GM12878 (cell line): ENCODE data around the gene CLTCL1. TPM values are rescaled to one million over a fixed set of nuclear protein-coding genes. Genes with fewer than 3 reads are reported as not detected.

Experiments used
- ATAC-seq: fragments of 200-7000 bp; cut with Tn5 transposase; 3 replicates; pipeline ENCODE4 v1.9.1; 2020; ENCODE audit warnings: mild to moderate bottlenecking, moderate library complexity
- BruUV-seq: library from RNA; stranded (reverse); fragments of 400-500 nt; replicated peaks from 2 replicates; lab custom pipeline; 2021; lab: Mats Ljungman, UMichigan
- CTCF ChIA-PET: fragments of 300-600 bp; sonication (Branson Sonifier 250); formaldehyde crosslinking; extraction: SDS; loops from one replicate; lab custom pipeline; 2021; ENCODE audit warnings: inconsistent platforms; lab: Yijun Ruan, JAX
- POLR2A ChIA-PET: fragments of 350-600 bp; formaldehyde crosslinking; extraction: SDS; loops from one replicate; lab custom pipeline; 2021; ENCODE audit warnings: inconsistent platforms; lab: Charles Lee
- RAD21 ChIA-PET: fragments of 300-600 bp; sonication (Branson Sonifier 250); formaldehyde crosslinking; loops from one replicate; lab custom pipeline; 2023; ENCODE audit warnings: antibody characterized with exemption; ENCODE audit not compliant: unreplicated experiment; lab: Charles Lee
- SMC1A ChIA-PET: fragments of 300-600 bp; sonication (Branson Sonifier 250); formaldehyde crosslinking; loops from one replicate; lab custom pipeline; 2023; ENCODE audit not compliant: unreplicated experiment, uncharacterized antibody; lab: Charles Lee
- DNase-seq: peaks from one replicate; pipeline ENCODE4 v3.0.0-alpha.2; 2011; ENCODE audit warnings: low read depth, low spot score
- FAIRE-seq: peaks from 3 replicates; lab custom pipeline; 2011; peaks lifted over from hg19 to GRCh38; lab: Jason Lieb, UNC
- H2AFZ ChIP-seq: 2 replicates; pipeline ENCODE4 v1.6.0; 2011; ENCODE audit warnings: low read depth, low read length, control low read depth; ENCODE audit not compliant: control insufficient read depth
- H3K27ac ChIP-seq: 2 replicates; pipeline ENCODE4 v1.5.1; 2011; ENCODE audit warnings: control low read depth; ENCODE audit not compliant: control insufficient read depth, insufficient read depth
- H3K27me3 ChIP-seq, 2 experiments: replicated peaks in 1 of 2; 2 replicates each; pipeline versions ENCODE4 v1.6.0 to v1.6.1; 2011; ENCODE audit warnings: low read length in 1 of 2; ENCODE audit not compliant: control insufficient read depth in 2 of 2, insufficient read depth in 2 of 2
- H3K36me3 ChIP-seq, 2 experiments: 2 replicates each; pipeline ENCODE4 v1.5.1; 2011; ENCODE audit warnings: low read length in 1 of 2; ENCODE audit not compliant: control insufficient read depth in 2 of 2, insufficient read depth in 2 of 2
- H3K4me1 ChIP-seq: 2 replicates; pipeline ENCODE4 v1.6.1; 2011; ENCODE audit warnings: mild to moderate bottlenecking, low read length, moderate library complexity, mixed read lengths; ENCODE audit not compliant: control insufficient read depth, insufficient read depth
- H3K4me2 ChIP-seq: 2 replicates; pipeline ENCODE4 v1.6.0; 2011; ENCODE audit warnings: control low read depth; ENCODE audit not compliant: control insufficient read depth, insufficient read depth
- H3K4me3 ChIP-seq: fragments of 200-600 bp; sonication (generic); 2 replicates; pipeline ENCODE4 v1.5.1; 2016
- H3K79me2 ChIP-seq: 2 replicates; pipeline ENCODE4 v1.6.0; 2011; ENCODE audit warnings: low read length; ENCODE audit not compliant: control insufficient read depth, insufficient read depth
- H3K9ac ChIP-seq: 2 replicates; pipeline ENCODE4 v1.8.0; 2011; ENCODE audit warnings: low read length, control low read depth, mixed read lengths; ENCODE audit not compliant: control insufficient read depth, insufficient read depth
- H3K9me3 ChIP-seq: replicated peaks from 3 replicates; pipeline ENCODE4 v1.5.1; 2011; ENCODE audit warnings: mild to moderate bottlenecking, low read length; ENCODE audit not compliant: control insufficient read depth, insufficient read depth
- H4K20me1 ChIP-seq: 2 replicates; pipeline ENCODE4 v1.6.0; 2011; ENCODE audit not compliant: control insufficient read depth, insufficient read depth
- ATF2 ChIP-seq: IDR thresholded peaks from 2 replicates; pipeline ENCODE4 v1.6.1; 2012; ENCODE audit warnings: low read length, inconsistent platforms
- IRF4 ChIP-seq: IDR thresholded peaks from 2 replicates; pipeline ENCODE4 v1.6.1; 2011; ENCODE audit warnings: low read depth, low read length
- NR2C1 ChIP-seq: fragments of 450-650 bp; IDR thresholded peaks from 2 replicates; pipeline ENCODE4 v1.6.1; 2017; ENCODE audit warnings: antibody characterized with exemption, mild to moderate bottlenecking, moderate library complexity
- RUNX3 ChIP-seq: IDR thresholded peaks from 2 replicates; pipeline ENCODE4 v1.6.1; 2012; ENCODE audit warnings: low read length, inconsistent platforms
- YY1 ChIP-seq: IDR thresholded peaks from 2 replicates; pipeline ENCODE4 v1.6.1; 2011; ENCODE audit warnings: low read depth, mild to moderate bottlenecking, low read length
- WGBS: methylation state at CpG from one replicate; pipeline ENCODE4 v1.1.6; 2016; ENCODE audit warnings: low lambda C conversion rate; ENCODE audit not compliant: insufficient replicate concordance, insufficient coverage; ENCODE audit errors: missing lambda C conversion rate; 5-methylcytosine and 5-hydroxymethylcytosine counted together
- in situ Hi-C: fragments of 300-500 bp; cut with MboI; formaldehyde crosslinking; loops from 9 replicates; pipeline ENCODE4 v1.14.3; 2018; ENCODE audit warnings: mixed read lengths
- intact Hi-C: fragments of 100-400 bp; cut with micrococcal nuclease; formaldehyde crosslinking; loops from one replicate; pipeline ENCODE4 v1.14.2; 2022; ENCODE audit not compliant: unreplicated experiment
- polyA plus RNA-seq, 11 experiments: library from polyadenylated mRNA; depleted of rRNA in 4 of 11; unstranded in 6 of 11; stranded (reverse) in 5 of 11; fragments of >200 nt; fragmentation: Nextera tagmentation in 4 of 11; fragmentation: Illumina TruSeq in 1 of 11; extraction: Ambion mirVana in 4 of 11; extraction: Trizol in 1 of 11; gene quantifications; 1 replicate in 1 of 11; 2 replicates in 10 of 11; pipeline versions ENCODE4 v1.2.1 to v1.2.3, GENCODE V29; 2011 to 2016; ENCODE audit warnings: inconsistent platforms in 2 of 11, missing spikeins in 2 of 11, low read depth in 1 of 11
- total RNA-seq, 4 experiments: library from RNA; depleted of rRNA in 3 of 4; stranded (reverse); fragments of >200 nt in 3 of 4; fragmentation: Illumina TruSeq in 1 of 4; extraction: Trizol in 1 of 4; gene quantifications; 2 replicates each; pipeline versions ENCODE4 v1.2.1 to v1.2.3, GENCODE V29; 2013 to 2021

The CLTCL1 gene
- total and polyA plus RNA-seq, 10 of the 15 experiments (the other 5 are each of a cell fraction or from before 2014, with no cell fraction given) = under 0.01 to 0.35 (median 0.12) TPM; not detected in 2

DNA sequence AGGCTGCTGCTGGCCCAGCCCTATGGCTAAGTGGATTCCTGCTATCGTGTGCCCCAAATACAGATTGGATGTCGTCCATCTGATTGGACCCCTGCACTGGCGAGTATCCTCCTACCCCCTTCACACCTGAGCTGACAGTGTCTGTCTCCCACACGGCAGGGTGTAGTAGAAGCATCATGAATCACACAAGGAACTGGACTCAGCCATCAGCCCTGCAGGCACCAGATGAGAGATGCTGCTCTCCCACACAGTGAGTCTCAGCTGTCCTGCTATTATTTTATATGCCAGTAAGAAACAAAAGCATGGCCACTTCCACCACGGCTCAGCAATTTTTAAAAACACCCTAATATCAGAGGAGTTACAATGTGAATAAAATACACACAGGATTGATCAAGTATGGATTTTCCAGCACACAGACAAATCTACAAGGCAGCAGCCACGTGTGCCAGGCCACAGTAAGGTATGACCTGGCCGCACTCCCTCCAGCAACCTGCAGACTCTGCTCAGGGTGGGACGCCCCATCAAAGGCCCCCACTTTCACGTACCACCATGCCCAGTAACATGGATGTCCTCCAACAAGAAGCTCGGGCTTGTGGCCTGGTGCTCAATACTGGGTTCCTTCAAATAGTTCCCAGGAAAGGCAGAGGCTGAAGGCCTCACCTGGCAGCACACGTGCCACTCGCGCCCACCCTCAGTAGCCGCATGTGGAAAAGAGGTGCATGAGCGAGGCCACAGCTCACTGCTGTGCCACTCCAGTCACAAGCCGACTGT lies 96.6 kb downstream of the CLTCL1 start:
- Histone ChIP-seq H3K9ac (no peak overlapping the region), H3K36me3 (no peaks in the 10 kb centered on the region), H3K27ac (no peak overlapping the region), H3K27me3 (peaks cover 0 to 7% of the 10 kb centered on the region in 2 experiments; a peak in 2 of 4 replicates), H3K79me2 (no peaks in the 10 kb centered on the region), H2AFZ (no peak overlapping the region), H3K9me3 (no peaks in the 10 kb centered on the region), H4K20me1 (no peaks in the 10 kb centered on the region), H3K4me3 (no peak overlapping the region), H3K4me2 (no peak overlapping the region), H3K4me1 (no peaks in the 10 kb centered on the region; the same call in 1 of the 2 replicates)
- CTCF ChIA-PET = interaction anchor here (1.1 kb wide), 1 partner anchor 15 kb away, joined by 3 read pairs; no protein-coding TSS in a partner anchor
- in situ Hi-C loops (no loop called here), intact Hi-C loops (no loop called here)
- FAIRE-seq (no peak), ATAC-seq (no peak), DNase-seq (no peak)
- SMC1A ChIA-PET = no interaction called here
- POLR2A ChIA-PET = interaction anchor here (0.6 kb wide), 1 partner anchor 421 kb away, joined by 5 read pairs; no protein-coding TSS in a partner anchor
- WGBS = 73% methylated on average over 16 of the region's 16 CpGs
- BruUV-seq = no TSS peak
- RAD21 ChIA-PET = interaction anchor here (1.4 kb wide), 1 partner anchor 12 kb away, joined by 3 read pairs; no protein-coding TSS in a partner anchor
- TF ChIP-seq NR2C1 = no peak
- no peak for TF ChIP-seq IRF4
- TF ChIP-seq YY1 = no peak
- no peak for TF ChIP-seq ATF2
- TF ChIP-seq RUNX3 = no peak
